OCI-LY7 (cell line): ENCODE results near the gene NT5C3A. TPM values are rescaled to one million over a fixed set of nuclear protein-coding genes. Genes with fewer than 3 reads are reported as not detected.

Experiments used
- BruUV-seq: library from RNA; stranded (reverse); fragments of 400-500 nt; replicated peaks from 2 replicates; lab custom pipeline; 2021; lab: Mats Ljungman, UMichigan
- CTCF ChIA-PET: fragments of 300-600 bp; sonication (Branson Sonifier 250); formaldehyde crosslinking; loops from one replicate; lab custom pipeline; 2022; ENCODE audit warnings: antibody characterized with exemption; ENCODE audit not compliant: unreplicated experiment; lab: Charles Lee
- POLR2A ChIA-PET: fragments of 300-600 bp; sonication (Branson Sonifier 250); formaldehyde crosslinking; loops from one replicate; lab custom pipeline; 2022; ENCODE audit warnings: antibody characterized with exemption; lab: Charles Lee
- DNase-seq: peaks from one replicate; pipeline ENCODE4 v3.0.0-alpha.2; 2015; ENCODE audit warnings: low spot score
- H2AFZ ChIP-seq: fragments of 200-600 bp; sonication (generic), shearing (Covaris generic); 2 replicates; pipeline ENCODE4 v1.6.1; 2014; ENCODE audit warnings: mild to moderate bottlenecking, antibody characterized with exemption, low read length, moderate library complexity
- H3K27ac ChIP-seq: fragments of 200-600 bp; sonication (generic); 2 replicates; pipeline ENCODE4 v1.5.1; 2014; ENCODE audit warnings: mixed run types, low read depth, mild to moderate bottlenecking, moderate library complexity, low read length, inconsistent platforms; ENCODE audit not compliant: poor library complexity, severe bottlenecking
- H3K36me3 ChIP-seq: fragments of 200-600 bp; sonication (generic); 2 replicates; pipeline ENCODE4 v1.6.1; 2014; ENCODE audit warnings: mild to moderate bottlenecking, antibody characterized with exemption, low read length, moderate library complexity, mixed read lengths; ENCODE audit not compliant: insufficient read depth
- H3K4me1 ChIP-seq: fragments of 200-600 bp; sonication (generic); 2 replicates; pipeline ENCODE4 v1.5.1; 2014; ENCODE audit warnings: mild to moderate bottlenecking, low read length; ENCODE audit not compliant: insufficient read depth, poor library complexity, severe bottlenecking
- H3K4me2 ChIP-seq: fragments of 200-600 bp; sonication (generic); 2 replicates; pipeline ENCODE4 v1.6.1; 2014; ENCODE audit warnings: mild to moderate bottlenecking, low read length
- H3K4me3 ChIP-seq: fragments of 200-600 bp; sonication (generic); 2 replicates; pipeline ENCODE4 v1.5.1; 2014; ENCODE audit warnings: mild to moderate bottlenecking, low read depth, low read length; ENCODE audit not compliant: poor library complexity, severe bottlenecking
- H3K79me2 ChIP-seq: fragments of 200-600 bp; sonication (generic); 2 replicates; pipeline ENCODE4 v1.6.1; 2016; ENCODE audit warnings: low read depth, mild to moderate bottlenecking, low read length, moderate library complexity, mixed read lengths; ENCODE audit not compliant: insufficient read depth
- H3K9me2 ChIP-seq: fragments of 200-600 bp; sonication (generic); 2 replicates; pipeline ENCODE4 v1.6.1; 2016; ENCODE audit warnings: mild to moderate bottlenecking, low read length, mixed read lengths; ENCODE audit not compliant: insufficient read depth
- H3K9me3 ChIP-seq: fragments of 200-600 bp; sonication (generic); 2 replicates; pipeline ENCODE4 v1.6.1; 2014; ENCODE audit warnings: mild to moderate bottlenecking, mixed run types, low read length, mixed read lengths
- H4K20me1 ChIP-seq: fragments of 200-600 bp; sonication (generic); 2 replicates; pipeline ENCODE4 v1.6.1; 2014; ENCODE audit warnings: mild to moderate bottlenecking, antibody characterized with exemption, low read length, moderate library complexity, mixed read lengths; ENCODE audit not compliant: insufficient read depth
- EZH2phosphoT487 ChIP-seq: fragments of 200-600 bp; sonication (generic); IDR thresholded peaks from 2 replicates; pipeline ENCODE4 v1.6.1; 2018; ENCODE audit warnings: low read depth, borderline replicate concordance, mild to moderate bottlenecking, mixed run types, antibody characterized with exemption, low read length, moderate library complexity, mixed read lengths
- intact Hi-C: fragments of 100-400 bp; cut with micrococcal nuclease; formaldehyde crosslinking; loops from one replicate; pipeline ENCODE4 v1.10.0; 2022; ENCODE audit not compliant: unreplicated experiment
- total RNA-seq, 2 experiments: library from RNA; depleted of rRNA in 1 of 2; stranded (reverse); fragments of >200 nt in 1 of 2; shearing (Covaris generic) in 1 of 2; gene quantifications; 2 replicates each; pipeline ENCODE4 v1.2.3, GENCODE V29; 2014 to 2022
- TF ChIP-seq, protein P1 (sequence below): fragments of 200-600 bp; sonication (generic); conservative IDR thresholded peaks from 2 replicates; pipeline ENCODE4 v1.5.1; 2014; ENCODE audit warnings: mild to moderate bottlenecking, antibody characterized with exemption, low read length, moderate library complexity, mixed read lengths

NT5C3A gene
- total RNA-seq, 2 experiments from 2014 or later, result 37.1 to 62.4 TPM

- BruUV-seq, result no TSS peak
- H3K4me3 ChIP-seq, result no peak overlapping the region
- intact Hi-C loops, result no loop called here
- ChIA-PET CTCF (no interaction called here), POLR2A (interaction anchor here (2.4 kb wide), 1 partner anchor 9 kb away, joined by 24 read pairs; no protein-coding TSS in a partner anchor)
- H3K36me3 ChIP-seq, result peaks cover 51% of the 10 kb centered on the region
- H3K9me2 ChIP-seq, result no peaks in the 10 kb centered on the region
- peaks cover 31% of the 10 kb centered on the region for H4K20me1 ChIP-seq
- H3K4me1 ChIP-seq, result peaks cover 23% of the 10 kb centered on the region
- no peak overlapping the region for H3K4me2 ChIP-seq
- TF ChIP-seq, protein P1, sequence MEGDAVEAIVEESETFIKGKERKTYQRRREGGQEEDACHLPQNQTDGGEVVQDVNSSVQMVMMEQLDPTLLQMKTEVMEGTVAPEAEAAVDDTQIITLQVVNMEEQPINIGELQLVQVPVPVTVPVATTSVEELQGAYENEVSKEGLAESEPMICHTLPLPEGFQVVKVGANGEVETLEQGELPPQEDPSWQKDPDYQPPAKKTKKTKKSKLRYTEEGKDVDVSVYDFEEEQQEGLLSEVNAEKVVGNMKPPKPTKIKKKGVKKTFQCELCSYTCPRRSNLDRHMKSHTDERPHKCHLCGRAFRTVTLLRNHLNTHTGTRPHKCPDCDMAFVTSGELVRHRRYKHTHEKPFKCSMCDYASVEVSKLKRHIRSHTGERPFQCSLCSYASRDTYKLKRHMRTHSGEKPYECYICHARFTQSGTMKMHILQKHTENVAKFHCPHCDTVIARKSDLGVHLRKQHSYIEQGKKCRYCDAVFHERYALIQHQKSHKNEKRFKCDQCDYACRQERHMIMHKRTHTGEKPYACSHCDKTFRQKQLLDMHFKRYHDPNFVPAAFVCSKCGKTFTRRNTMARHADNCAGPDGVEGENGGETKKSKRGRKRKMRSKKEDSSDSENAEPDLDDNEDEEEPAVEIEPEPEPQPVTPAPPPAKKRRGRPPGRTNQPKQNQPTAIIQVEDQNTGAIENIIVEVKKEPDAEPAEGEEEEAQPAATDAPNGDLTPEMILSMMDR, result no peak
- no peak for TF ChIP-seq EZH2phosphoT487
- no peak overlapping the region for H2AFZ ChIP-seq
- H3K27ac ChIP-seq, result no peak overlapping the region
- H3K79me2 ChIP-seq, result peaks cover 94% of the 10 kb centered on the region
- no peaks in the 10 kb centered on the region for H3K9me3 ChIP-seq
- no peak for DNase-seq
Measured at GRCh38 chr7:33035776-33036175, 26.8 kb downstream of the NT5C3A start.

DNA sequence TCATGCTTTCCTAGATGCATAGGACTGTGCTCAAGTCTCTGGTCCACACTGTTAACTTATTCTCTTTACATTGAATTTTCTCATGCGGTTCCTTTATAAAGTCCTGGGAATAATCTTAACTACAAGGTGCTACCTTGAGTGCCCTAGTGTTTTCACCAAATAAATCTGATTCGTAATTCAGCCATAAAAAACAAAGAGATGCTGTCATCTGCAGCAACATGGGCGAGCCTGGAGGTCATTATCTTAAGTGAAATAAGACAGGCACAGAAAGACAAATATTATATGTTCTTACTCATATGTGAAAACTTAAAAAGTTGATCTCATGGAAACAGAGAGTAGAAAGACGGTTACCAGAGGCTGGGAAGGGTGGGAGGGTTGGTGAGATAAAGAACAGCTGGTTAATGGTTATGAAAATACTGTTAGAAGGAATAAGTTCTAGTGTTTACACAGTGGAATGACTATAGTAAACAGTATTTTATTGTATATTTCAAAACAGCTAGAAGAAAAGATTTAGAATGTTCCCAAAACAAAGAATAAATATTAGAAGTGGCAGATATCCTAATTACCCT is 38.3 kb downstream of the NT5C3A start:
- Histone ChIP-seq H2AFZ (no peak overlapping the region), H3K9me2 (no peaks in the 10 kb centered on the region), H3K4me2 (no peak overlapping the region), H4K20me1 (no peaks in the 10 kb centered on the region; the same call in 1 of the 2 replicates), H3K4me3 (no peak overlapping the region), H3K27ac (no peak overlapping the region), H3K4me1 (no peaks in the 10 kb centered on the region), H3K9me3 (no peaks in the 10 kb centered on the region), H3K79me2 (peaks cover 22% of the 10 kb centered on the region; the same call in 1 of the 2 replicates), H3K36me3 (peaks cover 95% of the 10 kb centered on the region)
- DNase-seq, result no peak
- intact Hi-C loops, result no loop called here
- ChIA-PET POLR2A (interaction anchor here (0.6 to 5.6 kb wide), 2 partner anchors 13 to 15 kb away, joined by 4 to 24 read pairs; no protein-coding TSS in a partner anchor), CTCF (no interaction called here)
- TF ChIP-seq EZH2phosphoT487, result no peak
- TF ChIP-seq, protein P1, result no peak
- no TSS peak for BruUV-seq

DNA sequence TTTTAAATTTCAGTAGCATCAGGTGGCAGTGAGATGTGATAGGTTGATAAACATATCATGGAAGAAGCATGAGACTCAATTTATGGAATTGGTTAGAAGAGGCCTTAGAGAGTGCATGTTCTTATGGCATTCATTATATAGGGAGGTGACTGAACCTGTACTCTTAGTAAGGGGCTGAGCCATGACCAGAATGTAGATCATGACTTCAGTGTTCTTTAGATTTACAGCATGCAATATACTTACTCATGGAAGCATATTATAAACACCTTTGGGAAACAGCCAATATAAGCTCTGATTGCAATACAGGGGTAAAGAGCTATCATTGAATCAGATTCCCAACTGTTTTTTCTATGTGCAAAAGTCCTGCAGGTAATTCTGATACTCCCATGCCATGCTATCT is 50.2 kb downstream of the NT5C3A start:
- Histone ChIP-seq H2AFZ (no peak overlapping the region), H3K9me2 (no peaks in the 10 kb centered on the region), H3K4me1 (no peaks in the 10 kb centered on the region), H3K79me2 (no peaks in the 10 kb centered on the region), H4K20me1 (no peaks in the 10 kb centered on the region), H3K4me3 (no peak overlapping the region), H3K4me2 (no peak overlapping the region), H3K27ac (no peak overlapping the region), H3K36me3 (peaks cover 69% of the 10 kb centered on the region), H3K9me3 (no peaks in the 10 kb centered on the region)
- DNase-seq, result no peak
- BruUV-seq, result no TSS peak
- intact Hi-C loops, result no loop called here
- ChIA-PET CTCF (no interaction called here), POLR2A (interaction anchor here (0.7 to 0.9 kb wide), 4 partner anchors 41 to 129 kb away, joined by 3 to 4 read pairs (median 3); no protein-coding TSS in a partner anchor)
- no peak for TF ChIP-seq EZH2phosphoT487
- TF ChIP-seq, protein P1, result no peak
